Hepatocyte (in vitro differentiated cells): ENCODE data around the gene NEK8.

Experiments
- EZH2phosphoT487 ChIP-seq: fragments of 200-600 bp; sonication (generic); IDR thresholded peaks from one replicate; pipeline ENCODE4 v1.6.1; 2018; ENCODE audit warnings: antibody characterized with exemption, mild to moderate bottlenecking, low read depth, moderate library complexity; ENCODE audit not compliant: unreplicated experiment, severe bottlenecking
- TF ChIP-seq, protein P1 (sequence below): fragments of 200-600 bp; sonication (generic); IDR thresholded peaks from 2 replicates; pipeline ENCODE4 v1.5.1; 2016; ENCODE audit warnings: antibody characterized with exemption, mild to moderate bottlenecking; ENCODE audit not compliant: poor library complexity

- TF ChIP-seq, protein P1, sequence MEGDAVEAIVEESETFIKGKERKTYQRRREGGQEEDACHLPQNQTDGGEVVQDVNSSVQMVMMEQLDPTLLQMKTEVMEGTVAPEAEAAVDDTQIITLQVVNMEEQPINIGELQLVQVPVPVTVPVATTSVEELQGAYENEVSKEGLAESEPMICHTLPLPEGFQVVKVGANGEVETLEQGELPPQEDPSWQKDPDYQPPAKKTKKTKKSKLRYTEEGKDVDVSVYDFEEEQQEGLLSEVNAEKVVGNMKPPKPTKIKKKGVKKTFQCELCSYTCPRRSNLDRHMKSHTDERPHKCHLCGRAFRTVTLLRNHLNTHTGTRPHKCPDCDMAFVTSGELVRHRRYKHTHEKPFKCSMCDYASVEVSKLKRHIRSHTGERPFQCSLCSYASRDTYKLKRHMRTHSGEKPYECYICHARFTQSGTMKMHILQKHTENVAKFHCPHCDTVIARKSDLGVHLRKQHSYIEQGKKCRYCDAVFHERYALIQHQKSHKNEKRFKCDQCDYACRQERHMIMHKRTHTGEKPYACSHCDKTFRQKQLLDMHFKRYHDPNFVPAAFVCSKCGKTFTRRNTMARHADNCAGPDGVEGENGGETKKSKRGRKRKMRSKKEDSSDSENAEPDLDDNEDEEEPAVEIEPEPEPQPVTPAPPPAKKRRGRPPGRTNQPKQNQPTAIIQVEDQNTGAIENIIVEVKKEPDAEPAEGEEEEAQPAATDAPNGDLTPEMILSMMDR = no peak
- no peak for TF ChIP-seq EZH2phosphoT487
Measured at GRCh38 chr17:28774206-28774605, 45.6 kb downstream of the NEK8 start.
